Measurements from ENCODE around the gene RSF1. TPM values are rescaled to one million over a fixed set of nuclear protein-coding genes. Genes with fewer than 3 reads are reported as not detected.

RSF1 gene
- total and polyA plus RNA-seq, 4 donors = 5.2 to 33.1 (median 13.4) TPM

- Histone ChIP-seq H3K4me3 (ENCODE audit: low read depth in 1 of 3, low read length in 3 of 3) (no peak overlapping the region), H3K9ac (ENCODE audit: low read depth in 1 of 2, low read length in 2 of 2) (no peak overlapping the region), H3K36me3 (ENCODE audit: control insufficient read depth in 4 of 4, insufficient read depth in 3 of 4, low read depth in 1 of 4, low read length in 3 of 4) (no peaks in the 10 kb centered on the region), H3K9me3 (ENCODE audit: control insufficient read depth in 4 of 4, low read length in 3 of 4) (no peaks in the 10 kb centered on the region), H3K27me3 (ENCODE audit: control insufficient read depth in 4 of 4, insufficient read depth in 4 of 4, low read length in 3 of 4) (no peaks in the 10 kb centered on the region), H3K27ac (ENCODE audit: low read depth in 1 of 2, low read length in 2 of 2) (peak overlapping the region; percentile 50 to 67), H3K4me1 (ENCODE audit: control insufficient read depth in 4 of 4, insufficient read depth in 4 of 4, low read length in 3 of 4) (peaks cover 4 to 20% (median 10%) of the 10 kb centered on the region in 4 donors)
- TF ChIP-seq JUND (IDR thresholded peaks at IDR 0.05) = peak in 1 of 2 donors; percentile 35
- no peak for TF ChIP-seq NR2F2 (IDR thresholded peaks at IDR 0.05)
- TF ChIP-seq RXRA (IDR thresholded peaks at IDR 0.05) = peak; percentile 77 to 79
- peak in 1 of 2 donors; percentile 51 for TF ChIP-seq GABPA (IDR thresholded peaks at IDR 0.05 in 1 of 2, conservative IDR thresholded peaks at IDR 0.05 in 1 of 2)
- peak; percentile 55 for TF ChIP-seq FOXA2 (IDR thresholded peaks at IDR 0.05)
- peak; percentile 38 for TF ChIP-seq YY1 (IDR thresholded peaks at IDR 0.05)
- TF ChIP-seq MAX (IDR thresholded peaks at IDR 0.05) = peak; percentile 37
- no peak for TF ChIP-seq ATF3 (IDR thresholded peaks at IDR 0.05)
- no peak for TF ChIP-seq CTCF (IDR thresholded peaks at IDR 0.05; ENCODE audit: low read depth, low read length, missing input control)
- no peak for TF ChIP-seq TAF1 (conservative IDR thresholded peaks at IDR 0.05)
- TF ChIP-seq EGR1 (IDR thresholded peaks at IDR 0.05; ENCODE audit: low read depth in 2 of 2) = no peak
- TF ChIP-seq ZBTB33 (IDR thresholded peaks at IDR 0.05) = peak; percentile 43
- TF ChIP-seq FOXA1 (IDR thresholded peaks at IDR 0.05) = peak; percentile 34
- TF ChIP-seq SP1 (IDR thresholded peaks at IDR 0.05) = peak; percentile 84
- no peak for TF ChIP-seq RAD21 (IDR thresholded peaks at IDR 0.05)
- TF ChIP-seq HNF4G (IDR thresholded peaks at IDR 0.05) = peak; percentile 65
- peak; percentile 95 to 96 for TF ChIP-seq HNF4A (conservative IDR thresholded peaks at IDR 0.05)
- peak; percentile 45 for TF ChIP-seq REST (IDR thresholded peaks at IDR 0.05)
- DNase-seq (ENCODE audit: low spot score) = no peak
- 62% methylated on average over 2 of the region's 2 CpGs for WGBS
Observed at GRCh38 chr11:77642228-77642627, 178.3 kb downstream of the RSF1 start.
